H7 (cell line): Measurements from ENCODE around the gene INO80C. TPM values are rescaled to one million over a fixed set of nuclear protein-coding genes. Genes with fewer than 3 reads are reported as not detected.

Experiments
- DNase-seq: peaks from one replicate; pipeline ENCODE4 v3.0.0; 2012
- H3K27me3 ChIP-seq: 2 replicates; pipeline ENCODE4 v1.6.0; 2011; ENCODE audit warnings: mild to moderate bottlenecking, low read length; ENCODE audit not compliant: control insufficient read depth, insufficient read depth
- H3K36me3 ChIP-seq: replicated peaks from 2 replicates; pipeline ENCODE4 v1.5.1; 2011; ENCODE audit warnings: low read length; ENCODE audit not compliant: control insufficient read depth, insufficient read depth
- H3K4me3 ChIP-seq: 2 replicates; pipeline ENCODE4 v1.5.1; 2011; ENCODE audit warnings: low read depth, mild to moderate bottlenecking, control low read depth, low read length, moderate library complexity; ENCODE audit not compliant: insufficient read depth
- total RNA-seq: library from RNA; depleted of rRNA; stranded (reverse); fragments of >200 nt; shearing (Covaris generic); gene quantifications from 2 replicates; pipeline ENCODE4 v1.2.3, GENCODE V29; 2014; rRNA removed

Gene INO80C
- total RNA-seq, 1 experiment from 2014 or later, result 18.0 TPM

GRCh38 chr18:35422237-35422636 lies 75.5 kb downstream of the INO80C start:
- no peak for DNase-seq
- Histone ChIP-seq H3K36me3 (no peaks in the 10 kb centered on the region), H3K27me3 (no peaks in the 10 kb centered on the region), H3K4me3 (no peak overlapping the region)

- DNase-seq, result no peak
- no peaks in the 10 kb centered on the region for H3K27me3 ChIP-seq
- H3K36me3 ChIP-seq, result no peaks in the 10 kb centered on the region
- H3K4me3 ChIP-seq, result no peak overlapping the region
Measured at GRCh38 chr18:35418610-35419009, 79.2 kb downstream of the INO80C start.

Other genes starting within 250 kb of the INO80C start
- 6.2 and 8.2 TPM in 2 replicates for gene ZSCAN30, start 207.7 kb downstream of the INO80C start, total RNA-seq
- 29.4 and 32.8 TPM in 2 replicates for gene ZNF24, start 153.5 kb downstream of the INO80C start, total RNA-seq
- gene ZNF396, start 120.6 kb downstream of the INO80C start, total RNA-seq, result 1.4 and 2.0 TPM in 2 replicates
- 83.3 and 93.4 TPM in 2 replicates for gene GALNT1, start 83.8 kb upstream of the INO80C start, total RNA-seq